ENCODE results near the gene MITF. TPM values are rescaled to one million over a fixed set of nuclear protein-coding genes. Genes with fewer than 3 reads are reported as not detected.

MITF gene
- total and polyA plus RNA-seq, 2 of the 4 experiments (the other 2 are of a cell fraction) = 6.5 to 16.7 TPM

GRCh38 chr3:69724722-69725435 lies 14.4 kb upstream of the MITF start:
- no peak overlapping the region for H3K4me3 ChIP-seq (ENCODE audit: insufficient read depth, low read depth, low read length)
- no peak overlapping the region for H3K18ac ChIP-seq (ENCODE audit: low read depth, low read length)
- no TSS peak for BruUV-seq (replicated peaks)
- no peak overlapping the region for H4K91ac ChIP-seq (ENCODE audit: insufficient read depth, low read depth, low read length)
- peaks cover 5% of the 10 kb centered on the region; the same call in 1 of the 2 replicates for H3K27me3 ChIP-seq (ENCODE audit: control insufficient read depth, insufficient read depth, low read length)
- H3K27ac ChIP-seq (ENCODE audit: insufficient read depth, low read length) = no peak overlapping the region
- H2BK15ac ChIP-seq (ENCODE audit: low read depth, low read length) = no peak overlapping the region
- H4K5ac ChIP-seq (ENCODE audit: low read depth, low read length) = no peak overlapping the region
- DNase-seq (no peak), ATAC-seq (ENCODE audit: low read depth) (peak; percentile 61)
- no peak overlapping the region for H3K4ac ChIP-seq (ENCODE audit: low read depth, low read length)
- POLR2A ChIA-PET (ENCODE audit: unreplicated experiment) = no interaction called here
- H3K4me1 ChIP-seq (ENCODE audit: control insufficient read depth, insufficient read depth, low read length) = 0 out of 2 replicates have a peak, but pooled peaks cover 1% of the 10 kb centered on the region
- no peak overlapping the region for H3K23ac ChIP-seq (ENCODE audit: low read depth, low read length)
- in situ Hi-C loops (cut with MboI; ENCODE audit: low sequenced_read_pairs) (no loop called here), dilution Hi-C loops (cut with HindIII; ENCODE audit: low sequenced_read_pairs, unreplicated experiment) (no loop called here), intact Hi-C loops (cut with micrococcal nuclease) (no loop called here)
- no peaks in the 10 kb centered on the region for H3K9me3 ChIP-seq (ENCODE audit: control insufficient read depth, insufficient read depth, low read length)
- no peak overlapping the region for H2AFZ ChIP-seq (replicated peaks; ENCODE audit: low read length, poor library complexity)
- H3K79me1 ChIP-seq (ENCODE audit: low read depth in 1 of 2, low read length in 2 of 2) = no peaks in the 10 kb centered on the region
- H2AK9ac ChIP-seq (replicated peaks; ENCODE audit: low read depth, low read length, poor library complexity) = no peak overlapping the region
- no peak overlapping the region for H2BK5ac ChIP-seq (ENCODE audit: low read depth, low read length, poor library complexity, severe bottlenecking)
- no peaks in the 10 kb centered on the region for H4K20me1 ChIP-seq (ENCODE audit: insufficient read depth, low read length)
- H3K9ac ChIP-seq (ENCODE audit: low read depth, low read length) = no peak overlapping the region
- TF ChIP-seq CHD1 (IDR thresholded peaks at IDR 0.05; ENCODE audit: low read depth, low read length) (no peak), ELK1 (IDR thresholded peaks at IDR 0.05; ENCODE audit: borderline replicate concordance, low read depth, low read length) (no peak), MXI1 (IDR thresholded peaks at IDR 0.05; ENCODE audit: borderline replicate concordance, low read depth, low read length) (no peak), BHLHE40 (IDR thresholded peaks at IDR 0.05; ENCODE audit: low read depth, low read length) (no peak), USF2 (IDR thresholded peaks at IDR 0.05; ENCODE audit: low read depth, low read length) (no peak), RCOR1 (IDR thresholded peaks at IDR 0.05; ENCODE audit: insufficient replicate concordance, low read length) (no peak), MAZ (IDR thresholded peaks at IDR 0.05; ENCODE audit: borderline replicate concordance, low read depth, low read length) (no peak), RAD21 (IDR thresholded peaks at IDR 0.05; ENCODE audit: low read length) (no peak), RFX5 (IDR thresholded peaks at IDR 0.05; ENCODE audit: low read depth, low read length) (no peak), SMC3 (IDR thresholded peaks at IDR 0.05; ENCODE audit: low read depth, low read length) (no peak), MAFK (IDR thresholded peaks at IDR 0.05; ENCODE audit: low read depth, low read length) (no peak), NFE2L2 (IDR thresholded peaks at IDR 0.05; ENCODE audit: low read depth, low read length) (no peak), CEBPB (IDR thresholded peaks at IDR 0.05; ENCODE audit: low read depth, low read length) (no peak), POLR2A (IDR thresholded peaks at IDR 0.05; ENCODE audit: low read depth, low read length) (no peak), CTCF (conservative IDR thresholded peaks at IDR 0.05; ENCODE audit: low read depth, low read length) (no peak), FOS (IDR thresholded peaks at IDR 0.05; ENCODE audit: low read depth, low read length) (no peak)
- H3K9me1 ChIP-seq (ENCODE audit: insufficient read depth, low read length) = no peaks in the 10 kb centered on the region
- no peaks in the 10 kb centered on the region for H3K36me3 ChIP-seq (ENCODE audit: control insufficient read depth, insufficient read depth, low read length)
- H4K8ac ChIP-seq (ENCODE audit: low read depth in 2 of 2, low read length in 2 of 2) = no peak overlapping the region
- no CpG with 5 or more reads among the region's 2 CpGs for WGBS, 2 experiments (ENCODE audit: extremely low coverage in 2 of 2, insufficient read length in 1 of 2)
- no peak overlapping the region for H3K4me2 ChIP-seq (ENCODE audit: low read depth, low read length)
- H2BK120ac ChIP-seq (ENCODE audit: low read depth, low read length) = no peak overlapping the region
- no peak overlapping the region for H2AK5ac ChIP-seq (ENCODE audit: low read depth, low read length)
- H3K14ac ChIP-seq (replicated peaks; ENCODE audit: low read depth, low read length) = no peak overlapping the region
- no peak overlapping the region for H2BK20ac ChIP-seq (ENCODE audit: low read depth, low read length)
- CTCF ChIA-PET = interaction anchor here (0.5 kb wide), 1 partner anchor 21 kb away, joined by 3 read pairs; no protein-coding TSS in a partner anchor
- H3K56ac ChIP-seq (ENCODE audit: extremely low read depth, insufficient read depth, low read length) = no peak overlapping the region

Measured in IMR-90 (cell line).